ENCODE data around the gene CRYZL1. TPM values are rescaled to one million over a fixed set of nuclear protein-coding genes. Genes with fewer than 3 reads are reported as not detected.
A peak's percentile ranks its signal among the peaks of the same experiment; 100 is the strongest.

The CRYZL1 gene
- polyA plus RNA-seq, 4 donors: 13.5 to 37.1 (median 15.9) TPM

GRCh38 chr21:33552093-33552998, 89.2 kb downstream of the CRYZL1 start:
- WGBS, 3 donors: 97 to 99% (median 98%) methylated on average over 24 of the region's 24 CpGs
- no peaks in the 10 kb centered on the region for H3K27me3 ChIP-seq (ENCODE audit: control insufficient read depth in 3 of 3, insufficient read depth in 3 of 3, low read length in 3 of 3)
- H3K27ac ChIP-seq (ENCODE audit: low read depth in 1 of 3, low read length in 2 of 3): no peak overlapping the region
- peaks cover 31 to 59% (median 43%) of the 10 kb centered on the region in 3 donors for H3K36me3 ChIP-seq (ENCODE audit: control insufficient read depth in 3 of 3, insufficient read depth in 2 of 3, low read depth in 1 of 3, low read length in 3 of 3)
- no peak overlapping the region for H3K4me3 ChIP-seq (ENCODE audit: low read depth in 1 of 3, low read length in 3 of 3)
- peaks cover 0 to 26% of the 10 kb centered on the region in 2 donors for H3K9me3 ChIP-seq (ENCODE audit: control insufficient read depth in 2 of 2, insufficient read depth in 1 of 2, low read depth in 1 of 2, low read length in 1 of 2)
- FAIRE-seq (no peak), DNase-seq (no peak)
- H3K4me1 ChIP-seq (ENCODE audit: control insufficient read depth in 3 of 3, insufficient read depth in 2 of 3, low read depth in 1 of 3, low read length in 2 of 3): no peaks in the 10 kb centered on the region

GRCh38 chr21:33551664-33552063, 89.9 kb downstream of the CRYZL1 start:
- peaks cover 34 to 60% (median 43%) of the 10 kb centered on the region in 3 donors for H3K36me3 ChIP-seq (ENCODE audit: control insufficient read depth in 3 of 3, insufficient read depth in 2 of 3, low read depth in 1 of 3, low read length in 3 of 3)
- 98 to 100% (median 98%) methylated on average over 2 of the region's 2 CpGs for WGBS, 3 donors
- H3K27ac ChIP-seq (ENCODE audit: low read depth in 1 of 3, low read length in 2 of 3): no peak overlapping the region
- H3K9me3 ChIP-seq (ENCODE audit: control insufficient read depth in 2 of 2, insufficient read depth in 1 of 2, low read depth in 1 of 2, low read length in 1 of 2): peaks cover 0 to 26% of the 10 kb centered on the region in 2 donors
- H3K27me3 ChIP-seq (ENCODE audit: control insufficient read depth in 3 of 3, insufficient read depth in 3 of 3, low read length in 3 of 3): no peaks in the 10 kb centered on the region
- H3K4me3 ChIP-seq (ENCODE audit: low read depth in 1 of 3, low read length in 3 of 3): no peak overlapping the region
- H3K4me1 ChIP-seq (ENCODE audit: control insufficient read depth in 3 of 3, insufficient read depth in 2 of 3, low read depth in 1 of 3, low read length in 2 of 3): no peaks in the 10 kb centered on the region
- no peak for DNase-seq
- no peak for FAIRE-seq

GRCh38 chr21:33550772-33551660, 90.5 kb downstream of the CRYZL1 start:
- Histone ChIP-seq H3K9me3 (ENCODE audit: control insufficient read depth in 2 of 2, insufficient read depth in 1 of 2, low read depth in 1 of 2, low read length in 1 of 2) (peaks cover 0 to 26% of the 10 kb centered on the region in 2 donors), H3K4me3 (ENCODE audit: low read depth in 1 of 3, low read length in 3 of 3) (no peak overlapping the region), H3K27me3 (ENCODE audit: control insufficient read depth in 3 of 3, insufficient read depth in 3 of 3, low read length in 3 of 3) (no peaks in the 10 kb centered on the region), H3K27ac (ENCODE audit: low read depth in 1 of 3, low read length in 2 of 3) (no peak overlapping the region), H3K36me3 (ENCODE audit: control insufficient read depth in 3 of 3, insufficient read depth in 2 of 3, low read depth in 1 of 3, low read length in 3 of 3) (peaks cover 34 to 64% (median 43%) of the 10 kb centered on the region in 3 donors), H3K4me1 (ENCODE audit: control insufficient read depth in 3 of 3, insufficient read depth in 2 of 3, low read depth in 1 of 3, low read length in 2 of 3) (no peaks in the 10 kb centered on the region)
- no peak for DNase-seq
- no peak for FAIRE-seq
- 96 to 98% (median 97%) methylated on average over 21 to 23 of the region's 23 CpGs for WGBS, 3 donors

GRCh38 chr21:33549848-33550771, 91.4 kb downstream of the CRYZL1 start:
- DNase-seq (no peak), FAIRE-seq (no peak)
- Histone ChIP-seq H3K27ac (ENCODE audit: low read depth in 1 of 3, low read length in 2 of 3) (no peak overlapping the region), H3K4me3 (ENCODE audit: low read depth in 1 of 3, low read length in 3 of 3) (no peak overlapping the region), H3K4me1 (ENCODE audit: control insufficient read depth in 3 of 3, insufficient read depth in 2 of 3, low read depth in 1 of 3, low read length in 2 of 3) (peaks cover 0 to 2% (median 0%) of the 10 kb centered on the region in 3 donors), H3K27me3 (ENCODE audit: control insufficient read depth in 3 of 3, insufficient read depth in 3 of 3, low read length in 3 of 3) (no peaks in the 10 kb centered on the region), H3K9me3 (ENCODE audit: control insufficient read depth in 2 of 2, insufficient read depth in 1 of 2, low read depth in 1 of 2, low read length in 1 of 2) (peaks cover 0 to 26% of the 10 kb centered on the region in 2 donors), H3K36me3 (ENCODE audit: control insufficient read depth in 3 of 3, insufficient read depth in 2 of 3, low read depth in 1 of 3, low read length in 3 of 3) (peaks cover 34 to 64% (median 42%) of the 10 kb centered on the region in 3 donors)
- 98% methylated on average over 19 of the region's 19 CpGs for WGBS, 3 donors

- FAIRE-seq (no peak), DNase-seq (no peak)
- Histone ChIP-seq H3K36me3 (ENCODE audit: control insufficient read depth in 3 of 3, insufficient read depth in 2 of 3, low read depth in 1 of 3, low read length in 3 of 3) (peaks cover 12 to 33% (median 19%) of the 10 kb centered on the region in 3 donors), H3K4me1 (ENCODE audit: control insufficient read depth in 3 of 3, insufficient read depth in 2 of 3, low read depth in 1 of 3, low read length in 2 of 3) (peaks cover 0 to 2% (median 2%) of the 10 kb centered on the region in 3 donors), H3K27ac (ENCODE audit: low read depth in 1 of 3, low read length in 2 of 3) (no peak overlapping the region), H3K4me3 (ENCODE audit: low read depth in 1 of 3, low read length in 3 of 3) (no peak overlapping the region), H3K9me3 (ENCODE audit: control insufficient read depth in 2 of 2, insufficient read depth in 1 of 2, low read depth in 1 of 2, low read length in 1 of 2) (peaks cover 0 to 7% of the 10 kb centered on the region in 2 donors), H3K27me3 (ENCODE audit: control insufficient read depth in 3 of 3, insufficient read depth in 3 of 3, low read length in 3 of 3) (no peaks in the 10 kb centered on the region)
- 53 to 64% (median 64%) methylated on average over 3 of the region's 3 CpGs for WGBS, 3 donors
Observed at GRCh38 chr21:33546086-33546485, 95.5 kb downstream of the CRYZL1 start.

GRCh38 chr21:33544451-33545195, 96.9 kb downstream of the CRYZL1 start:
- Histone ChIP-seq H3K36me3 (ENCODE audit: control insufficient read depth in 3 of 3, insufficient read depth in 2 of 3, low read depth in 1 of 3, low read length in 3 of 3) (peaks cover 3 to 19% (median 4%) of the 10 kb centered on the region in 3 donors), H3K27ac (ENCODE audit: low read depth in 1 of 3, low read length in 2 of 3) (no peak overlapping the region), H3K27me3 (ENCODE audit: control insufficient read depth in 3 of 3, insufficient read depth in 3 of 3, low read length in 3 of 3) (no peaks in the 10 kb centered on the region), H3K4me1 (ENCODE audit: control insufficient read depth in 3 of 3, insufficient read depth in 2 of 3, low read depth in 1 of 3, low read length in 2 of 3) (peaks cover 0 to 8% (median 2%) of the 10 kb centered on the region in 3 donors), H3K9me3 (ENCODE audit: control insufficient read depth in 2 of 2, insufficient read depth in 1 of 2, low read depth in 1 of 2, low read length in 1 of 2) (no peaks in the 10 kb centered on the region), H3K4me3 (ENCODE audit: low read depth in 1 of 3, low read length in 3 of 3) (peak overlapping the region in 2 of 3 donors; percentile 81 to 84)
- whole genome bisulfite sequencing, 3 donors: 1 to 4% (median 3%) methylated on average over 8 of the region's 8 CpGs
- DNase-seq (peak in 1 of 2 donors; percentile 5), FAIRE-seq (no peak)

GRCh38 chr21:33543505-33544129, 97.9 kb downstream of the CRYZL1 start:
- FAIRE-seq: no peak

More at GRCh38 chr21:33543505-33544129, 97.9 kb downstream of the CRYZL1 start:
- Histone ChIP-seq H3K36me3 (ENCODE audit: control insufficient read depth in 3 of 3, insufficient read depth in 2 of 3, low read depth in 1 of 3, low read length in 3 of 3) (peaks cover 0 to 23% (median 3%) of the 10 kb centered on the region in 3 donors), H3K27ac (ENCODE audit: low read depth in 1 of 3, low read length in 2 of 3) (peak overlapping the region; percentile 90 to 100 (median 99)), H3K4me3 (ENCODE audit: low read depth in 1 of 3, low read length in 3 of 3) (peak overlapping the region; percentile 77 to 84 (median 81)), H3K27me3 (ENCODE audit: control insufficient read depth in 3 of 3, insufficient read depth in 3 of 3, low read length in 3 of 3) (no peaks in the 10 kb centered on the region), H3K4me1 (ENCODE audit: control insufficient read depth in 3 of 3, insufficient read depth in 2 of 3, low read depth in 1 of 3, low read length in 2 of 3) (peaks cover 0 to 8% (median 2%) of the 10 kb centered on the region in 3 donors), H3K9me3 (ENCODE audit: control insufficient read depth in 2 of 2, insufficient read depth in 1 of 2, low read depth in 1 of 2, low read length in 1 of 2) (no peaks in the 10 kb centered on the region)
- peak in 1 of 2 donors; percentile 13 for DNase-seq
- 0% methylated on average over 23 to 26 of the region's 26 CpGs for WGBS, 3 donors
